Smooth muscle cell of the coronary artery (primary cell): ENCODE results near the gene ZNF169. TPM values are rescaled to one million over a fixed set of nuclear protein-coding genes. Genes with fewer than 3 reads are reported as not detected.

Source experiments
- total RNA-seq: library from RNA; depleted of rRNA; stranded (reverse); fragments of >200 nt; gene quantifications from 2 replicates; pipeline ENCODE4 v1.2.3, GENCODE V29; 2014; ENCODE audit warnings: low replicate concordance

ZNF169 gene
- 2.1 TPM in 2 replicates for total RNA-seq

DNA sequence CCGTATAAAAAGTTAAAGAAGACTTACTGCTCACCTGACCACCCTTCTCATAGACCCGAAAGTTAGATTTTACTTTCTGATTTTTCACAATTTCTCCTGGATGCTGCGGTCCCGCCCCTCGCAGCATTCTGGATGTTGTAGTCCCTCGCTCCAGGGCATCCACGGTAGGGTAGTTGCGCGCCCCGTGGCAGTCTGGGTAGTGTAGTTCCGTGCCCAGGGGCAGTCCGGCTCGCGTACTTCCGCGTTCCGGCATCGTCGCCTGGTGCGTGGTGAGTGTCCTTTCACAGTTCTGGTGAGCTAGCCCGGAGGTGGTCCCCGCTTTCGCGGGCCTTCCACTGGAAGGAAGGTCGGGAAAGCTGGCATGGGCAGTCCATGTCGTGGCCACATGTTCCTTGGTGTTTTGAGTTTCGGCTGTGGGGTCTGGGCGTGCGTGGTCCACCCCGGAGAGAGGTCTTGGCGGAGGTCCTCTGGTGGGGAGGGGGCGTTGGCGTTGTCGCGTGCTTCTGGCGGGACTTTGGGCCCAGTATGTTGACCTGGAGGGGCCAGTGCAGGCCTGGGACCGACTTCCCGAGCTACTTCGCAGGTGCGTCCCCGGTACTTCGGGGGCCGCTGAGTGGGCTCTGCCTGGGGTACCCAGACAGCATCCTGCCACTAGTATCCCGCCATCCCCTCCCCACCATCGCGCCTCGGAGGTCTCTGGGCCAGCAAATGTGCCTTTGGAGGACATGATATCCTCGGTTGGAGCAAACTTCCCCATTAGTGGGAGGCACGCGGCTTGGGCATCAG lies at the start of gene ZNF169:
ZNF169 (plus strand) TSS at position 222 of the 786 bp plus-strand sequence. CDS start 19,515 bp downstream, outside the sequence.

DNA sequence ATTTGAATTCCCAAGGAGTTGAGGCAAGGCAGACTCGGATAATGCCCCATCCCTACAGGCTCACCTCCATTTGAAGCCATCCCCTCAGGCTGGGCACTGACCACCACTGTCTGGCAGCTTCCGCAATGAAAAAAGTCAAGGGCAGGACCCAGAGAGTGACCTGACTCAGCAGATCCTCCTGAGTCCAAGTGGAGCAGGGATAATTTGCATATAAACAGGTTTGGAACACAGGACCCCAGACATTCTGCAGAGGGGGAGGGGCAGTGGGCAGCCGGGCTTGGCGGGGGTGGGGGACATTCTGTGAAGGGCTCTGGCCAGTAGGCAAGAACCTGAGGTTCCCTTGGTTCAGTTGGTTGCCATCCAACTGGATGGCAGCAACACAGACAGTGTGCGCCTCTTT lies 69.4 kb downstream of the ZNF169 start, which contains the start of gene NUTM2F:
NUTM2F (minus strand) TSS at position 101 of the 400 bp plus-strand sequence; CDS start at position 80, 21 bp downstream.

Other genes with a start within 250 kb of the ZNF169 start
- gene PTPDC1, start 174.8 kb upstream of the ZNF169 start, total RNA-seq: 4.8 and 9.5 TPM in 2 replicates
- not detected in 2 replicates for gene NUTM2F, start 69.3 kb downstream of the ZNF169 start, total RNA-seq